Measurements from ENCODE around the gene MRE11. TPM values are rescaled to one million over a fixed set of nuclear protein-coding genes. Genes with fewer than 3 reads are reported as not detected.

Gene MRE11
- total and polyA plus RNA-seq, 9 of the 15 experiments (the other 6 are each of a cell fraction or from before 2014, with no cell fraction given): 18.3 to 45.2 (median 29.1) TPM

DNA sequence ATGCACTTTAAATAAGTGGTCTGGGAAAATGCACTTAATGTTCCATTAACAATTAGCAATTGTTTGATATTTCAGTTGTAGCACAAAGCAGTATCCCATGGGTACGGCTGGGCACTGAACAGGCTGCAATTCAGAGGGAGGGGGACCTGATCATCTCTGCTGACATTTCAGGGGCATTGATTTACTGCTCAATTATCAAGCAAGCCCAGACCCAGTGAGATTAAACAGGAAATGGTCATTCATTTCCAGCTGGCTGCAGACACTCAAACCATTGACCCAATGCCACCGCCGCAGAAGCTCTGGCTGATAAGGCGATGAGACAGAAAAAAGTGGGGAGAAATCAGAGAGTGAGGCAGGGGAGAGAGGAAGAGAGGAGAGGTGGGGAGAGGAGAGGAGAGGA, 93.6 kb downstream of the MRE11 start (continued):
- TF ChIP-seq, protein P1, sequence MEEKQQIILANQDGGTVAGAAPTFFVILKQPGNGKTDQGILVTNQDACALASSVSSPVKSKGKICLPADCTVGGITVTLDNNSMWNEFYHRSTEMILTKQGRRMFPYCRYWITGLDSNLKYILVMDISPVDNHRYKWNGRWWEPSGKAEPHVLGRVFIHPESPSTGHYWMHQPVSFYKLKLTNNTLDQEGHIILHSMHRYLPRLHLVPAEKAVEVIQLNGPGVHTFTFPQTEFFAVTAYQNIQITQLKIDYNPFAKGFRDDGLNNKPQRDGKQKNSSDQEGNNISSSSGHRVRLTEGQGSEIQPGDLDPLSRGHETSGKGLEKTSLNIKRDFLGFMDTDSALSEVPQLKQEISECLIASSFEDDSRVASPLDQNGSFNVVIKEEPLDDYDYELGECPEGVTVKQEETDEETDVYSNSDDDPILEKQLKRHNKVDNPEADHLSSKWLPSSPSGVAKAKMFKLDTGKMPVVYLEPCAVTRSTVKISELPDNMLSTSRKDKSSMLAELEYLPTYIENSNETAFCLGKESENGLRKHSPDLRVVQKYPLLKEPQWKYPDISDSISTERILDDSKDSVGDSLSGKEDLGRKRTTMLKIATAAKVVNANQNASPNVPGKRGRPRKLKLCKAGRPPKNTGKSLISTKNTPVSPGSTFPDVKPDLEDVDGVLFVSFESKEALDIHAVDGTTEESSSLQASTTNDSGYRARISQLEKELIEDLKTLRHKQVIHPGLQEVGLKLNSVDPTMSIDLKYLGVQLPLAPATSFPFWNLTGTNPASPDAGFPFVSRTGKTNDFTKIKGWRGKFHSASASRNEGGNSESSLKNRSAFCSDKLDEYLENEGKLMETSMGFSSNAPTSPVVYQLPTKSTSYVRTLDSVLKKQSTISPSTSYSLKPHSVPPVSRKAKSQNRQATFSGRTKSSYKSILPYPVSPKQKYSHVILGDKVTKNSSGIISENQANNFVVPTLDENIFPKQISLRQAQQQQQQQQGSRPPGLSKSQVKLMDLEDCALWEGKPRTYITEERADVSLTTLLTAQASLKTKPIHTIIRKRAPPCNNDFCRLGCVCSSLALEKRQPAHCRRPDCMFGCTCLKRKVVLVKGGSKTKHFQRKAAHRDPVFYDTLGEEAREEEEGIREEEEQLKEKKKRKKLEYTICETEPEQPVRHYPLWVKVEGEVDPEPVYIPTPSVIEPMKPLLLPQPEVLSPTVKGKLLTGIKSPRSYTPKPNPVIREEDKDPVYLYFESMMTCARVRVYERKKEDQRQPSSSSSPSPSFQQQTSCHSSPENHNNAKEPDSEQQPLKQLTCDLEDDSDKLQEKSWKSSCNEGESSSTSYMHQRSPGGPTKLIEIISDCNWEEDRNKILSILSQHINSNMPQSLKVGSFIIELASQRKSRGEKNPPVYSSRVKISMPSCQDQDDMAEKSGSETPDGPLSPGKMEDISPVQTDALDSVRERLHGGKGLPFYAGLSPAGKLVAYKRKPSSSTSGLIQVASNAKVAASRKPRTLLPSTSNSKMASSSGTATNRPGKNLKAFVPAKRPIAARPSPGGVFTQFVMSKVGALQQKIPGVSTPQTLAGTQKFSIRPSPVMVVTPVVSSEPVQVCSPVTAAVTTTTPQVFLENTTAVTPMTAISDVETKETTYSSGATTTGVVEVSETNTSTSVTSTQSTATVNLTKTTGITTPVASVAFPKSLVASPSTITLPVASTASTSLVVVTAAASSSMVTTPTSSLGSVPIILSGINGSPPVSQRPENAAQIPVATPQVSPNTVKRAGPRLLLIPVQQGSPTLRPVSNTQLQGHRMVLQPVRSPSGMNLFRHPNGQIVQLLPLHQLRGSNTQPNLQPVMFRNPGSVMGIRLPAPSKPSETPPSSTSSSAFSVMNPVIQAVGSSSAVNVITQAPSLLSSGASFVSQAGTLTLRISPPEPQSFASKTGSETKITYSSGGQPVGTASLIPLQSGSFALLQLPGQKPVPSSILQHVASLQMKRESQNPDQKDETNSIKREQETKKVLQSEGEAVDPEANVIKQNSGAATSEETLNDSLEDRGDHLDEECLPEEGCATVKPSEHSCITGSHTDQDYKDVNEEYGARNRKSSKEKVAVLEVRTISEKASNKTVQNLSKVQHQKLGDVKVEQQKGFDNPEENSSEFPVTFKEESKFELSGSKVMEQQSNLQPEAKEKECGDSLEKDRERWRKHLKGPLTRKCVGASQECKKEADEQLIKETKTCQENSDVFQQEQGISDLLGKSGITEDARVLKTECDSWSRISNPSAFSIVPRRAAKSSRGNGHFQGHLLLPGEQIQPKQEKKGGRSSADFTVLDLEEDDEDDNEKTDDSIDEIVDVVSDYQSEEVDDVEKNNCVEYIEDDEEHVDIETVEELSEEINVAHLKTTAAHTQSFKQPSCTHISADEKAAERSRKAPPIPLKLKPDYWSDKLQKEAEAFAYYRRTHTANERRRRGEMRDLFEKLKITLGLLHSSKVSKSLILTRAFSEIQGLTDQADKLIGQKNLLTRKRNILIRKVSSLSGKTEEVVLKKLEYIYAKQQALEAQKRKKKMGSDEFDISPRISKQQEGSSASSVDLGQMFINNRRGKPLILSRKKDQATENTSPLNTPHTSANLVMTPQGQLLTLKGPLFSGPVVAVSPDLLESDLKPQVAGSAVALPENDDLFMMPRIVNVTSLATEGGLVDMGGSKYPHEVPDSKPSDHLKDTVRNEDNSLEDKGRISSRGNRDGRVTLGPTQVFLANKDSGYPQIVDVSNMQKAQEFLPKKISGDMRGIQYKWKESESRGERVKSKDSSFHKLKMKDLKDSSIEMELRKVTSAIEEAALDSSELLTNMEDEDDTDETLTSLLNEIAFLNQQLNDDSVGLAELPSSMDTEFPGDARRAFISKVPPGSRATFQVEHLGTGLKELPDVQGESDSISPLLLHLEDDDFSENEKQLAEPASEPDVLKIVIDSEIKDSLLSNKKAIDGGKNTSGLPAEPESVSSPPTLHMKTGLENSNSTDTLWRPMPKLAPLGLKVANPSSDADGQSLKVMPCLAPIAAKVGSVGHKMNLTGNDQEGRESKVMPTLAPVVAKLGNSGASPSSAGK (IDR thresholded peaks at IDR 0.05): no peak
- no peak for TF ChIP-seq CBX1 (IDR thresholded peaks at IDR 0.05; ENCODE audit: low read depth)
- TF ChIP-seq TCF3 (CRISPR knock-in tag; IDR thresholded peaks at IDR 0.05): peak; percentile 66
- TF ChIP-seq ZZZ3 (IDR thresholded peaks at IDR 0.05): no peak
- TF ChIP-seq, protein P2, sequence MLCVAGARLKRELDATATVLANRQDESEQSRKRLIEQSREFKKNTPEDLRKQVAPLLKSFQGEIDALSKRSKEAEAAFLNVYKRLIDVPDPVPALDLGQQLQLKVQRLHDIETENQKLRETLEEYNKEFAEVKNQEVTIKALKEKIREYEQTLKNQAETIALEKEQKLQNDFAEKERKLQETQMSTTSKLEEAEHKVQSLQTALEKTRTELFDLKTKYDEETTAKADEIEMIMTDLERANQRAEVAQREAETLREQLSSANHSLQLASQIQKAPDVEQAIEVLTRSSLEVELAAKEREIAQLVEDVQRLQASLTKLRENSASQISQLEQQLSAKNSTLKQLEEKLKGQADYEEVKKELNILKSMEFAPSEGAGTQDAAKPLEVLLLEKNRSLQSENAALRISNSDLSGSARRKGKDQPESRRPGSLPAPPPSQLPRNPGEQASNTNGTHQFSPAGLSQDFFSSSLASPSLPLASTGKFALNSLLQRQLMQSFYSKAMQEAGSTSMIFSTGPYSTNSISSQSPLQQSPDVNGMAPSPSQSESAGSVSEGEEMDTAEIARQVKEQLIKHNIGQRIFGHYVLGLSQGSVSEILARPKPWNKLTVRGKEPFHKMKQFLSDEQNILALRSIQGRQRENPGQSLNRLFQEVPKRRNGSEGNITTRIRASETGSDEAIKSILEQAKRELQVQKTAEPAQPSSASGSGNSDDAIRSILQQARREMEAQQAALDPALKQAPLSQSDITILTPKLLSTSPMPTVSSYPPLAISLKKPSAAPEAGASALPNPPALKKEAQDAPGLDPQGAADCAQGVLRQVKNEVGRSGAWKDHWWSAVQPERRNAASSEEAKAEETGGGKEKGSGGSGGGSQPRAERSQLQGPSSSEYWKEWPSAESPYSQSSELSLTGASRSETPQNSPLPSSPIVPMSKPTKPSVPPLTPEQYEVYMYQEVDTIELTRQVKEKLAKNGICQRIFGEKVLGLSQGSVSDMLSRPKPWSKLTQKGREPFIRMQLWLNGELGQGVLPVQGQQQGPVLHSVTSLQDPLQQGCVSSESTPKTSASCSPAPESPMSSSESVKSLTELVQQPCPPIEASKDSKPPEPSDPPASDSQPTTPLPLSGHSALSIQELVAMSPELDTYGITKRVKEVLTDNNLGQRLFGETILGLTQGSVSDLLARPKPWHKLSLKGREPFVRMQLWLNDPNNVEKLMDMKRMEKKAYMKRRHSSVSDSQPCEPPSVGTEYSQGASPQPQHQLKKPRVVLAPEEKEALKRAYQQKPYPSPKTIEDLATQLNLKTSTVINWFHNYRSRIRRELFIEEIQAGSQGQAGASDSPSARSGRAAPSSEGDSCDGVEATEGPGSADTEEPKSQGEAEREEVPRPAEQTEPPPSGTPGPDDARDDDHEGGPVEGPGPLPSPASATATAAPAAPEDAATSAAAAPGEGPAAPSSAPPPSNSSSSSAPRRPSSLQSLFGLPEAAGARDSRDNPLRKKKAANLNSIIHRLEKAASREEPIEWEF (CRISPR knock-in tag; IDR thresholded peaks at IDR 0.05): no peak
- TF ChIP-seq, protein P3, sequence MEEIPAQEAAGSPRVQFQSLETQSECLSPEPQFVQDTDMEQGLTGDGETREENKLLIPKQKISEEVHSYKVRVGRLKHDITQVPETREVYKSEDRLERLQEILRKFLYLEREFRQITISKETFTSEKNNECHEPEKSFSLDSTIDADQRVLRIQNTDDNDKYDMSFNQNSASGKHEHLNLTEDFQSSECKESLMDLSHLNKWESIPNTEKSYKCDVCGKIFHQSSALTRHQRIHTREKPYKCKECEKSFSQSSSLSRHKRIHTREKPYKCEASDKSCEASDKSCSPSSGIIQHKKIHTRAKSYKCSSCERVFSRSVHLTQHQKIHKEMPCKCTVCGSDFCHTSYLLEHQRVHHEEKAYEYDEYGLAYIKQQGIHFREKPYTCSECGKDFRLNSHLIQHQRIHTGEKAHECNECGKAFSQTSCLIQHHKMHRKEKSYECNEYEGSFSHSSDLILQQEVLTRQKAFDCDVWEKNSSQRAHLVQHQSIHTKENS (CRISPR knock-in tag; IDR thresholded peaks at IDR 0.05): no peak
- TF ChIP-seq, protein P4, sequence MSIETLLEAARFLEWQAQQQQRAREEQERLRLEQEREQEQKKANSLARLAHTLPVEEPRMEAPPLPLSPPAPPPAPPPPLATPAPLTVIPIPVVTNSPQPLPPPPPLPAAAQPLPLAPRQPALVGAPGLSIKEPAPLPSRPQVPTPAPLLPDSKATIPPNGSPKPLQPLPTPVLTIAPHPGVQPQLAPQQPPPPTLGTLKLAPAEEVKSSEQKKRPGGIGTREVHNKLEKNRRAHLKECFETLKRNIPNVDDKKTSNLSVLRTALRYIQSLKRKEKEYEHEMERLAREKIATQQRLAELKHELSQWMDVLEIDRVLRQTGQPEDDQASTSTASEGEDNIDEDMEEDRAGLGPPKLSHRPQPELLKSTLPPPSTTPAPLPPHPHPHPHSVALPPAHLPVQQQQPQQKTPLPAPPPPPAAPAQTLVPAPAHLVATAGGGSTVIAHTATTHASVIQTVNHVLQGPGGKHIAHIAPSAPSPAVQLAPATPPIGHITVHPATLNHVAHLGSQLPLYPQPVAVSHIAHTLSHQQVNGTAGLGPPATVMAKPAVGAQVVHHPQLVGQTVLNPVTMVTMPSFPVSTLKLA (conservative IDR thresholded peaks at IDR 0.05): no peak
- TF ChIP-seq ZNF311 (CRISPR knock-in tag; IDR thresholded peaks at IDR 0.05): no peak

All from K562 (cell line).